CD14-positive monocyte (primary cell): Measurements from ENCODE around the gene RTCB. TPM values are rescaled to one million over a fixed set of nuclear protein-coding genes. Genes with fewer than 3 reads are reported as not detected.

Experiments
- DNase-seq, 3 donors: peaks; one replicate each; pipeline ENCODE4 v3.0.0-alpha.2; 2011 to 2022
- H2AFZ ChIP-seq: 2 replicates; pipeline ENCODE4 v1.6.0; 2012; ENCODE audit warnings: mild to moderate bottlenecking, low read depth, low read length, inconsistent platforms; ENCODE audit not compliant: insufficient read depth, poor library complexity, severe bottlenecking
- H3K27ac ChIP-seq, 2 donors: 1 replicate in 1 of 2; 2 replicates in 1 of 2; pipeline ENCODE4 v1.5.1; 2012 to 2013; ENCODE audit warnings: low read length in 2 of 2, control low read depth in 1 of 2, inconsistent platforms in 1 of 2, low read depth in 1 of 2, mild to moderate bottlenecking in 1 of 2
- H3K27me3 ChIP-seq, 2 donors: one replicate each; pipeline versions ENCODE4 v1.6.0 to v1.6.1; 2011 to 2013; ENCODE audit warnings: low read length in 2 of 2; ENCODE audit not compliant: control insufficient read depth in 2 of 2, insufficient read depth in 2 of 2
- H3K36me3 ChIP-seq, 2 donors: replicated peaks in 1 of 2; 1 replicate in 1 of 2; 2 replicates in 1 of 2; pipeline versions ENCODE4 v1.5.1 to v1.6.1; 2012 to 2013; ENCODE audit warnings: low read length in 2 of 2, control low read depth in 1 of 2, inconsistent platforms in 1 of 2, mild to moderate bottlenecking in 1 of 2; ENCODE audit not compliant: insufficient read depth in 2 of 2, control insufficient read depth in 1 of 2
- H3K4me1 ChIP-seq, 2 donors: 1 replicate in 1 of 2; 2 replicates in 1 of 2; pipeline versions ENCODE4 v1.5.1 to v1.6.1; 2012 to 2013; ENCODE audit warnings: low read length in 2 of 2, control low read depth in 1 of 2, inconsistent platforms in 1 of 2, mild to moderate bottlenecking in 1 of 2, moderate library complexity in 1 of 2; ENCODE audit not compliant: insufficient read depth in 2 of 2, control insufficient read depth in 1 of 2
- H3K4me2 ChIP-seq: replicated peaks from 2 replicates; pipeline ENCODE3; 2012; ENCODE audit warnings: low read length, moderate library complexity, mild to moderate bottlenecking; ENCODE audit not compliant: poor library complexity, severe bottlenecking; ENCODE audit errors: extremely low read depth
- H3K4me3 ChIP-seq, 3 experiments: fragments of 200-600 bp in 1 of 3; sonication (generic) in 1 of 3; replicated peaks in 1 of 3; 1 replicate in 2 of 3; 2 replicates in 1 of 3; pipeline ENCODE4 v1.5.1; 2011 to 2013; ENCODE audit warnings: low read length in 3 of 3, mild to moderate bottlenecking in 3 of 3, control low read depth in 2 of 3, low read depth in 2 of 3, inconsistent platforms in 1 of 3, moderate library complexity in 1 of 3
- H3K79me2 ChIP-seq: 2 replicates; pipeline ENCODE4 v1.6.0; 2012; ENCODE audit warnings: mild to moderate bottlenecking, control low read depth, inconsistent platforms, low read length, moderate library complexity; ENCODE audit not compliant: insufficient read depth
- H3K9ac ChIP-seq: 2 replicates; pipeline ENCODE4 v1.6.0; 2017; ENCODE audit warnings: low read length, mild to moderate bottlenecking; ENCODE audit not compliant: insufficient read depth, poor library complexity, severe bottlenecking
- H3K9me3 ChIP-seq, 2 donors: replicated peaks in 1 of 2; 1 replicate in 1 of 2; 2 replicates in 1 of 2; pipeline versions ENCODE4 v1.5.1 to v1.6.1; 2012 to 2013; ENCODE audit warnings: low read length in 2 of 2, control low read depth in 1 of 2; ENCODE audit not compliant: control insufficient read depth in 1 of 2, insufficient read depth in 1 of 2
- H4K20me1 ChIP-seq: 2 replicates; pipeline ENCODE4 v1.6.0; 2012; ENCODE audit warnings: mild to moderate bottlenecking, low read length, control low read depth, moderate library complexity; ENCODE audit not compliant: insufficient read depth
- H3K27ac Mint-ChIP-seq, 7 donors: one replicate each; pipeline ENCODE4 v1.8.0; 2020; ENCODE audit warnings: mild to moderate bottlenecking in 7 of 7, mixed read lengths in 7 of 7, moderate library complexity in 6 of 7, inconsistent platforms in 2 of 7
- H3K27me3 Mint-ChIP-seq, 3 donors: one replicate each; pipeline ENCODE4 v1.8.0; 2021 to 2022; ENCODE audit warnings: low read depth in 3 of 3, mild to moderate bottlenecking in 3 of 3, mixed read lengths in 3 of 3, moderate library complexity in 3 of 3, inconsistent platforms in 1 of 3
- H3K36me3 Mint-ChIP-seq, 2 donors: one replicate each; pipeline ENCODE4 v1.8.0; 2020; ENCODE audit warnings: mixed read lengths in 2 of 2, inconsistent platforms in 1 of 2, mild to moderate bottlenecking in 1 of 2
- H3K4me1 Mint-ChIP-seq: one replicate; pipeline ENCODE4 v1.8.0; 2020; ENCODE audit warnings: mild to moderate bottlenecking, mixed read lengths
- H3K4me3 Mint-ChIP-seq, 2 donors: one replicate each; pipeline ENCODE4 v1.8.0; 2020; ENCODE audit warnings: mild to moderate bottlenecking in 2 of 2, mixed read lengths in 2 of 2, moderate library complexity in 1 of 2
- H3K9me3 Mint-ChIP-seq, 7 donors: one replicate each; pipeline ENCODE4 v1.8.0; 2020 to 2022; ENCODE audit warnings: mixed read lengths in 7 of 7, mild to moderate bottlenecking in 6 of 7, moderate library complexity in 6 of 7, inconsistent platforms in 2 of 7
- CTCF ChIP-seq: fragments of 200-600 bp; IDR thresholded peaks from one replicate; pipeline ENCODE4 v1.8.0; 2022; ENCODE audit warnings: antibody characterized with exemption, mild to moderate bottlenecking
- WGBS: methylation state at CpG from one replicate; pipeline ENCODE4 v1.1.5; 2013; ENCODE audit warnings: missing lambda C conversion rate; ENCODE audit not compliant: insufficient coverage; 5-methylcytosine and 5-hydroxymethylcytosine counted together
- intact Hi-C, 2 donors: fragments of 100-400 bp; cut with micrococcal nuclease; formaldehyde crosslinking; loops; one replicate each; pipeline versions ENCODE4 v1.15.0 to v1.15.1; 2023
- polyA plus RNA-seq, 3 donors: library from polyadenylated mRNA; depleted of rRNA in 1 of 3; unstranded in 2 of 3; stranded (reverse) in 1 of 3; fragments of 300-500 nt in 2 of 3; fragments of >200 nt in 1 of 3; fragmentation: Illumina TruSeq in 2 of 3; gene quantifications; 1 replicate in 2 of 3; 2 replicates in 1 of 3; pipeline ENCODE4 v1.2.3, GENCODE V29; 2012 to 2021

The RTCB gene
- polyA plus RNA-seq, 3 donors: 41.5 to 106 (median 104) TPM

GRCh38 chr22:32426881-32427280 lies 14.8 kb upstream of the RTCB start:
- H3K9ac ChIP-seq: no peak overlapping the region
- H3K27me3 Mint-ChIP-seq: peaks cover 12 to 30% (median 12%) of the 10 kb centered on the region in 3 donors
- no peaks in the 10 kb centered on the region for H3K36me3 Mint-ChIP-seq
- H3K27ac Mint-ChIP-seq: no peak overlapping the region
- no peak for TF ChIP-seq CTCF
- no peaks in the 10 kb centered on the region for H3K36me3 ChIP-seq
- no peak overlapping the region for H2AFZ ChIP-seq
- no peak for DNase-seq
- intact Hi-C loops: no loop called here
- no peak overlapping the region for H3K27ac ChIP-seq
- H3K4me1 Mint-ChIP-seq: no peaks in the 10 kb centered on the region
- no peak overlapping the region for H3K4me2 ChIP-seq
- H3K4me3 ChIP-seq: no peak overlapping the region
- no peaks in the 10 kb centered on the region for H4K20me1 ChIP-seq
- H3K4me1 ChIP-seq: no peaks in the 10 kb centered on the region
- H3K9me3 ChIP-seq: peaks cover 0 to 3% of the 10 kb centered on the region in 2 donors
- peaks cover 2 to 8% (median 6%) of the 10 kb centered on the region in 7 donors for H3K9me3 Mint-ChIP-seq
- peaks cover 0 to 4% of the 10 kb centered on the region in 2 donors for H3K27me3 ChIP-seq
- H3K79me2 ChIP-seq: no peaks in the 10 kb centered on the region
- no peak overlapping the region for H3K4me3 Mint-ChIP-seq
- WGBS: no CpG with 5 or more reads among the region's 4 CpGs

GRCh38 chr22:32423664-32424063 lies 11.6 kb upstream of the RTCB start:
- Mint-ChIP-seq H3K27ac (no peak overlapping the region), H3K4me1 (no peaks in the 10 kb centered on the region), H3K9me3 (peaks cover 2 to 8% (median 7%) of the 10 kb centered on the region in 7 donors), H3K27me3 (peaks cover 11 to 35% (median 23%) of the 10 kb centered on the region in 3 donors), H3K4me3 (no peak overlapping the region), H3K36me3 (no peaks in the 10 kb centered on the region)
- peaks cover 4 to 5% of the 10 kb centered on the region in 2 donors for H3K27me3 ChIP-seq
- no peaks in the 10 kb centered on the region for H3K36me3 ChIP-seq
- no peaks in the 10 kb centered on the region for H3K79me2 ChIP-seq
- H2AFZ ChIP-seq: no peak overlapping the region
- H3K9ac ChIP-seq: no peak overlapping the region
- H4K20me1 ChIP-seq: no peaks in the 10 kb centered on the region
- 100% methylated on average over 1 of the region's 1 CpG for WGBS
- intact Hi-C loops: no loop called here
- H3K4me1 ChIP-seq: no peaks in the 10 kb centered on the region
- no peak for DNase-seq
- TF ChIP-seq CTCF: no peak
- H3K4me2 ChIP-seq: no peak overlapping the region
- no peak overlapping the region for H3K27ac ChIP-seq
- H3K9me3 ChIP-seq: peaks cover 0 to 3% of the 10 kb centered on the region in 2 donors
- H3K4me3 ChIP-seq: no peak overlapping the region
